RWPE2 (cell line): ENCODE data around the gene ARL8B.

ENCODE experiments used
- ATAC-seq: fragments of 200-7000 bp; cut with Tn5 transposase; 3 replicates; pipeline ENCODE4 v1.9.1; 2021; ENCODE audit warnings: low read depth
- DNase-seq: peaks from one replicate; pipeline ENCODE4 v3.0.0-alpha.2; 2020; ENCODE audit warnings: low spot score
- H3K27ac ChIP-seq: fragments of 450-650 bp; 2 replicates; pipeline ENCODE4 v1.5.1; 2017; ENCODE audit warnings: mild to moderate bottlenecking; ENCODE audit not compliant: poor library complexity, severe bottlenecking
- H3K27me3 ChIP-seq: fragments of 250-450 bp; sonication (Bioruptor Pico); 2 replicates; pipeline ENCODE4 v1.5.1; 2021; ENCODE audit warnings: mild to moderate bottlenecking, moderate library complexity; ENCODE audit not compliant: insufficient read depth, poor library complexity, severe bottlenecking
- H3K36me3 ChIP-seq: fragments of 250-450 bp; sonication (Bioruptor Pico); 2 replicates; pipeline ENCODE4 v1.5.1; 2020; ENCODE audit warnings: low read depth, mild to moderate bottlenecking, moderate library complexity
- H3K4me1 ChIP-seq: fragments of 250-450 bp; sonication (Bioruptor Pico); 2 replicates; pipeline ENCODE4 v1.5.1; 2021; ENCODE audit warnings: mild to moderate bottlenecking, moderate library complexity; ENCODE audit not compliant: insufficient read depth, poor library complexity, severe bottlenecking
- H3K4me3 ChIP-seq: fragments of 250-450 bp; sonication (Bioruptor Pico); 2 replicates; pipeline ENCODE4 v1.5.1; 2021; ENCODE audit warnings: mild to moderate bottlenecking, moderate library complexity; ENCODE audit not compliant: severe bottlenecking
- H3K9me3 ChIP-seq: fragments of 250-450 bp; sonication (Bioruptor Pico); 2 replicates; pipeline ENCODE4 v1.5.1; 2021; ENCODE audit warnings: mild to moderate bottlenecking, moderate library complexity; ENCODE audit not compliant: severe bottlenecking
- CTCF ChIP-seq: fragments of 450-650 bp; IDR thresholded peaks from one replicate; pipeline ENCODE4 v1.5.1; 2017; ENCODE audit warnings: mild to moderate bottlenecking, moderate library complexity; ENCODE audit not compliant: poor library complexity, severe bottlenecking

ARL8B gene

GRCh38 chr3:5122030-5122740 is at the start of gene ARL8B:
Gene ARL8B (plus strand): TSS chr3:5122292. CDS start chr3:5122466, 174 bp downstream.
- peak; percentile 87 for DNase-seq
- H3K27ac ChIP-seq, result peak within 1 kb of the TSS; percentile 67
- peak; percentile 98 for TF ChIP-seq CTCF

GRCh38 chr3:5073374-5074085 is 48.6 kb upstream of the ARL8B start:
- Histone ChIP-seq H3K27me3 (no peaks in the 10 kb centered on the region), H3K4me1 (peaks cover 17% of the 10 kb centered on the region), H3K9me3 (no peaks in the 10 kb centered on the region), H3K36me3 (no peaks in the 10 kb centered on the region), H3K27ac (no peak overlapping the region), H3K4me3 (no peak overlapping the region)
- no peak for TF ChIP-seq CTCF
- DNase-seq (no peak), ATAC-seq (no peak)

More at GRCh38 chr3:5122030-5122740, at the start of gene ARL8B:
- ATAC-seq, result peak; percentile 91
- H3K9me3 ChIP-seq, result no peaks in the 10 kb centered on the region
- peak within 1 kb of the TSS; percentile 81 for H3K4me3 ChIP-seq
- H3K36me3 ChIP-seq, result peaks cover 14% of the 10 kb centered on the region
- H3K4me1 ChIP-seq, result peaks cover 26% of the 10 kb centered on the region
- no peaks in the 10 kb centered on the region for H3K27me3 ChIP-seq

- peaks cover 8% of the 10 kb centered on the region for H3K4me1 ChIP-seq
- no peaks in the 10 kb centered on the region for H3K27me3 ChIP-seq
- no peak for TF ChIP-seq CTCF
- H3K27ac ChIP-seq, result peak overlapping the region; percentile 16
- DNase-seq (no peak), ATAC-seq (peak; percentile 100)
- no peaks in the 10 kb centered on the region for H3K36me3 ChIP-seq
- no peak overlapping the region for H3K4me3 ChIP-seq
- H3K9me3 ChIP-seq, result no peaks in the 10 kb centered on the region
Observed at GRCh38 chr3:5078151-5078550, 43.9 kb upstream of the ARL8B start.

- Histone ChIP-seq H3K27me3 (no peaks in the 10 kb centered on the region), H3K36me3 (no peaks in the 10 kb centered on the region), H3K4me1 (peaks cover 8% of the 10 kb centered on the region), H3K4me3 (no peak overlapping the region), H3K9me3 (no peaks in the 10 kb centered on the region), H3K27ac (no peak overlapping the region)
- ATAC-seq (no peak), DNase-seq (no peak)
- no peak for TF ChIP-seq CTCF
Observed at GRCh38 chr3:5079761-5080160, 42.3 kb upstream of the ARL8B start.
